ENCODE measurements around the gene GPR146. TPM values are rescaled to one million over a fixed set of nuclear protein-coding genes. Genes with fewer than 3 reads are reported as not detected.

The GPR146 gene
- total and polyA plus RNA-seq, 2 experiments from 2014 or later, result 2.6 to 5.2 TPM

GRCh38 chr7:1050956-1051690 is 6.8 kb downstream of the GPR146 start:
- H3K4me1 ChIP-seq (ENCODE audit: insufficient read depth), result peaks cover 15% of the 10 kb centered on the region
- no peaks in the 10 kb centered on the region for H4K20me1 ChIP-seq (ENCODE audit: insufficient read depth, poor library complexity, severe bottlenecking)
- no peak overlapping the region for H3K27ac ChIP-seq
- TF ChIP-seq EZH2phosphoT487 (IDR thresholded peaks at IDR 0.05; ENCODE audit: low read depth, severe bottlenecking, unreplicated experiment), result no peak
- no peak for TF ChIP-seq CTCF (IDR thresholded peaks at IDR 0.05; ENCODE audit: poor library complexity)
- no peak for TF ChIP-seq EZH2 (IDR thresholded peaks at IDR 0.05; ENCODE audit: borderline replicate concordance)
- H2AFZ ChIP-seq, result no peak overlapping the region
- no peak overlapping the region for H3K4me2 ChIP-seq
- H3K36me3 ChIP-seq (replicated peaks; ENCODE audit: insufficient read depth, low read depth), result no peaks in the 10 kb centered on the region
- H3K9me2 ChIP-seq (replicated peaks; ENCODE audit: insufficient read depth), result no peaks in the 10 kb centered on the region
- no peak overlapping the region for H3K4me3 ChIP-seq
- no peak for DNase-seq (ENCODE audit: low spot score)
- H3K9me3 ChIP-seq (ENCODE audit: low read depth), result no peaks in the 10 kb centered on the region
- H3K27me3 ChIP-seq, result no peaks in the 10 kb centered on the region
- WGBS (ENCODE audit: low lambda C conversion rate, missing lambda C conversion rate), result 93% methylated on average over 22 of the region's 22 CpGs
- peaks cover 14% of the 10 kb centered on the region for H3K79me2 ChIP-seq

GRCh38 chr7:1052031-1052818 is 7.9 kb downstream of the GPR146 start:
- no peaks in the 10 kb centered on the region for H3K9me3 ChIP-seq (ENCODE audit: low read depth)
- peaks cover 11% of the 10 kb centered on the region for H3K79me2 ChIP-seq
- no peaks in the 10 kb centered on the region for H3K36me3 ChIP-seq (replicated peaks; ENCODE audit: insufficient read depth, low read depth)
- H3K9me2 ChIP-seq (replicated peaks; ENCODE audit: insufficient read depth), result no peaks in the 10 kb centered on the region
- WGBS (ENCODE audit: low lambda C conversion rate, missing lambda C conversion rate), result 85% methylated on average over 20 of the region's 20 CpGs
- TF ChIP-seq EZH2 (IDR thresholded peaks at IDR 0.05; ENCODE audit: borderline replicate concordance) (no peak), CTCF (IDR thresholded peaks at IDR 0.05; ENCODE audit: poor library complexity) (no peak), EZH2phosphoT487 (IDR thresholded peaks at IDR 0.05; ENCODE audit: low read depth, severe bottlenecking, unreplicated experiment) (no peak)
- no peaks in the 10 kb centered on the region for H4K20me1 ChIP-seq (ENCODE audit: insufficient read depth, poor library complexity, severe bottlenecking)
- DNase-seq (ENCODE audit: low spot score), result no peak
- no peak overlapping the region for H2AFZ ChIP-seq
- H3K27ac ChIP-seq, result no peak overlapping the region
- no peaks in the 10 kb centered on the region for H3K27me3 ChIP-seq
- H3K4me1 ChIP-seq (ENCODE audit: insufficient read depth), result peaks cover 4% of the 10 kb centered on the region
- no peak overlapping the region for H3K4me3 ChIP-seq
- H3K4me2 ChIP-seq, result no peak overlapping the region

- TF ChIP-seq CTCF (IDR thresholded peaks at IDR 0.05; ENCODE audit: poor library complexity) (no peak), EZH2phosphoT487 (IDR thresholded peaks at IDR 0.05; ENCODE audit: low read depth, severe bottlenecking, unreplicated experiment) (no peak), EZH2 (IDR thresholded peaks at IDR 0.05; ENCODE audit: borderline replicate concordance) (no peak)
- H2AFZ ChIP-seq, result no peak overlapping the region
- no peaks in the 10 kb centered on the region for H3K4me1 ChIP-seq (ENCODE audit: insufficient read depth)
- no peaks in the 10 kb centered on the region for H3K9me2 ChIP-seq (replicated peaks; ENCODE audit: insufficient read depth)
- H3K27ac ChIP-seq, result no peak overlapping the region
- no peak overlapping the region for H3K4me3 ChIP-seq
- peaks cover 11% of the 10 kb centered on the region for H3K79me2 ChIP-seq
- H3K27me3 ChIP-seq, result no peaks in the 10 kb centered on the region
- H3K9me3 ChIP-seq (ENCODE audit: low read depth), result no peaks in the 10 kb centered on the region
- H3K36me3 ChIP-seq (replicated peaks; ENCODE audit: insufficient read depth, low read depth), result no peaks in the 10 kb centered on the region
- WGBS (ENCODE audit: low lambda C conversion rate, missing lambda C conversion rate), result 85% methylated on average over 17 of the region's 17 CpGs
- no peak overlapping the region for H3K4me2 ChIP-seq
- H4K20me1 ChIP-seq (ENCODE audit: insufficient read depth, poor library complexity, severe bottlenecking), result no peaks in the 10 kb centered on the region
- no peak for DNase-seq (ENCODE audit: low spot score)
Observed at GRCh38 chr7:1053002-1053411, 8.7 kb downstream of the GPR146 start.
